NCI-H187 (cell line): ENCODE data around the gene FIGNL2.

Source experiments
- DNase-seq, 2 experiments: peaks; one replicate each; lab custom pipeline; 2025; lab: John Stamatoyannopoulos, UW

FIGNL2 gene

DNA sequence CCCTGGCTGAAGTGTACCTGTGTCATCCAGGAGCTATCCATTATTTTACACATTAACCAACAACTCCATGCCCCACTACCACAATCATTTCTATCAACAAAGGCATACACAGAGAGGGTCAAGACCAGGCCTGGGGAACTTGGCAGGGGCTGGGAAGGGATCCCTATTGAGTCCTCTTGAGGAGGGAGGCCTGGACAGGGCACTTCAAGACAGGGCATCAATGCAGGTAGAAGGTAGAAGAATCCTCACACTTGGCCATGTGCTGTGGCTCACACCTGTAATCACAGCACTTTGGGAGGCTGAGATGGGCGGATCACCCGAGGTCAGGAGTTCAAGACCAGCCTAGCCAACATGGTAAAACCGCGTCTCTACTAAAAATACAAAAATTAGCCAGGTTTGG is 26.0 kb upstream of the FIGNL2 start:
- no peak for DNase-seq

DNA sequence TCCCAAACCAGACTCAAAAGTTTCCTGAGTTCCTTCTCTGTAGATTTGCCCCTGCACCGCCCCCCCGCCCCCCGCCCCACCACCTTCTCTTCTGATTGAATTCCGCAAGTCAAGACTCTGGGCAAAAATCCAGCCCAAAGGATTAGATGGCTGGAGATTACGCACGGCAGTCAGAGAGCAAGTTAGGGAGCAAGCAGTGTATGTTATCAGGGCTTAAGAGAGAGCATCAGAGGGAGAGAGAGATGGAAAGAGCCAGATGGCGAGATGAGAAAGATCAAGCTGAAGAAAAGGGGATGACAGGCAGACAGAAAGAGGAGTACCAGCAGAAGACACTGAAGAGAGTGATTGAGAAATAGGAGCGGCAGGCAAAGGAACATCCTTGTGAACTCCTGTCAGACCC is 25.5 kb upstream of the FIGNL2 start:
- no peak for DNase-seq

DNA sequence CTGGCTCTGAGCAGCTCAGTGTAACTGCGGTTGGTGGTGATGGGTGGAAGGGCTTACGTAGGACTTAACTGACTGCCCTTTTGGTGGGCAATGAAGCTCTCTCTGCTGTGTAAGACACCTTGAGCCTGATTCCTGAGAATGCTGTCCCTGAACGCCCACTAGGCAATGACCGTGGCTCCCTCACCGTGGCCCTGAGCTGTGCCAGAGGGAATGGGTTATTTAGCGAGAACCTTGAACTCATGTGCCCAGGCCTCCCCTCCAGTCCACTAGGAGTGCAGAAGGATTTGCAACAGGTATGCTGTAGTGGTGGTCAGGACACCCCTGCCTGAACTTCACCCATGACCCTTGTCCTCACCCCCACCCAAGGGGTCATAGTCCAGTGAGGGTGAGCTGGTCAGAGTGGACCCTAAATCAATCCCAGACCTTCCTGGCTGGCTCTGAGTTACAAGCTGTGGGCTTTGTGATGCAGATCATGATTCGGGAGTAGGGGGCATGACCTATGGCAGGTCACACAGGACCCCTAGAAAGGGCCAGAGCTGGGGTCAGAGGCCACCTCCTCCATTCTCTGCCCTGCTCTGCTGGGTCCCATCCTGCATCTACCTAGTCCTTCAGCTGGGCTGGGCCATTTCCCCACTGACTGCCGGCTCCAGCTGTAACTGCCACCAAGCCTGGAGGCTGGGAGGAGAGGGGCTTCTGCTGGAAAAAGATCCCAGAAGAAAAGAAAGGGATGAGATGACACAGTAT is 24.9 kb upstream of the FIGNL2 start:
- no peak for DNase-seq

DNA sequence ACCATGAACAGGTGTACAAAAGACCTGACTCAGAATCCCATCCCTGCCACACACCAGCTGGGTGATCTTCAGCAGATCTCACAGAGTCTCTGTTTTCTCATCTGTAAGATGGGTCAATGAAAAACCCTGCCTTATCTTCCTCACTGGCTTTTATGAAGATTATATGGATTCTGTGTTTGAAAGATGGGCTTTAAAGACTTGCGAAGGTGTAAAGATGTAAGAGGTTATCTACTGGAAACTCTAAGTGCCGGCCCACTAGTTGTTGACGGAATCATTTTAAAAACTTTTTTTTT is 24.1 kb upstream of the FIGNL2 start:
- DNase-seq: no peak

GRCh38 chr12:51871918-51872688 is 23.6 kb upstream of the FIGNL2 start:
- DNase-seq: no peak

DNA sequence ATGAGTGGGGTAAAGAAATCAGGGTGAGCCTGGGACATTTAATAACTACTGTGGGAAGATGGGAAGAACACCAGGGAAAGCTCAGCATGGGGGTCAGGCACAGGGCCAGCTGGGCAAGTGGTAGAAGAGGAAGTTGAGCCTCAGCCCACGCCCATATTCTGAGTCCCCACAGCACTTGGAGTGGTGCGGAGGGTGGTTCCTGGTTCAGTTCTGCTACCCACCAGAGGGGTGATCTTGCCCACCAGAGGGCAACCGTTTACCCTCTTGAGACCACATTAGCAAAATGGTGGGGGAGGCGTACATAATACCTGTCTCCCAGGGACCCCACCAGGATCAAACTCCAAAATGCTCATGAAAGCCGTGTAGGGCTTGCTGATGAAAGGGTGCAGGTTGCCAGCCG is 22.6 kb upstream of the FIGNL2 start:
- no peak for DNase-seq

- DNase-seq: no peak
Observed at GRCh38 chr12:51870504-51870903, 22.0 kb upstream of the FIGNL2 start.

- DNase-seq: no peak
Observed at GRCh38 chr12:51869931-51870330, 21.4 kb upstream of the FIGNL2 start.

DNA sequence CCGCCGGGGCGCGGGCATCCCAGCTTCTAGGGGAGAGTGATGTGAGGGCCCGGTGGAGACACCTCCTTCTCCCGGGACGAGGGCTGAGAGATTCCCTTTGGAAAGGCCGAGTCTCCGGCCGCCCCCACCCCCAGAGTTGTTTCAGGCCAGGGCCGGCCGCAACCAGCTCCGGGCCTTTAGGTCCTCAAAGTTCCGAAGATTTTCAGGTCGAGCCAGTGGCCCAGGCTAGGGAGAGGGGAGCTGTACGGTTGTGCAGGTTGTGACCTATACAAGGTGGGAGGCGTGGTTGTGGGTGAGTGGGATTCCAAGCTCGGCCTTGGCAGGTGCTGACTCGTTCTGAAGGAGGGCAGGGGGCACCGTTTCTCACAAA is 21.0 kb upstream of the FIGNL2 start:
- DNase-seq: no peak

GRCh38 chr12:51868821-51869495 is 20.4 kb upstream of the FIGNL2 start:
- DNase-seq: no peak

DNA sequence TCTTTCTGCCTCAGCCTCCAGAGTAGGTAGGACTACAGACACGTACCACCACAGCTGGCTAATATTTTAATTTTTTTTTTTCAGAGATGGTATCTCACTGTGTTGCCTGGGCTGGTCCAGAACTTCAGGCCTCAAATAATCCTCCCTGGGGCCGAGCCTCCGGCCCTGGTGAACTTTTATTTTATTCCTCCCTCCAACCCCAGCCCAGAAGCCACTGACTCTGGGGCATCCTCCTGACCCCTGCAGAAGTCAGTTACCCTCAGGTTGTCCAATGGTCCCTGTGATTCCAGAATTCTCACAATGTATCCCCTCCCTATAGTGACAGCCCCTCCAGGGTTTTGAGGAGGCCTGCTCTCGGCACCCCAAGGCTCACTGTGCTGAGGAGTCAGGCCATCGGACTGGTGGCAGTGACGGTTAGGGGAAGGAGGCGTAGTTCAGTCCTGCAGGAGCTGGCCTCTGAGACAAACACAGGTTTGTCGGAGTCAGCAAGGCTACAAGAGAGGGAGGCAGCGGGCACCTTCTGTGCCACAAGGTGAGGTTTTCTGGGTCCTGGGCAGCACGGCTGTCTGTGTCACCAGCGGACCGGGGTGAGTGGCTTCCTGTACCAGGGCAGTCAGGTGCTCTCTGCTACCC is 19.4 kb upstream of the FIGNL2 start:
- no peak for DNase-seq

DNA sequence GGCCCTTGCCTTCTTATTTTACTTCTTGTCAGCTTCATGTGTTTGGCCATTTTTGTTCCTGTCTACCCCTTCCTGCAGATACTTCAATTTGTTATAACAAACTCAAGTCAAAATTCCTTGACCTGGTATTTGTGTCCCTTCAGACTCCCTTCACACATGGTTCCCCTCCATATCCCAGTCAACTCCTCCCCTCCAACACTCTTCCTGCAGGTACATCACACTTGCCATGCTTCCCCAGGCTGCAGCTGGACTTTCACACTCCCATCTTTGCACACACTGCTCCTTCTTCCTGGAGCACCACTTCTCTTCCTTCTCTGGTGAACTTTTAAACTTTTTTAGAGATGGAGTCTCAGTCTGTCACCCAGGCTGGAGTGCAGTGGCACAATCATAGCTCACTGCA is 18.9 kb upstream of the FIGNL2 start:
- DNase-seq: no peak

- no peak for DNase-seq
Observed at GRCh38 chr12:51866762-51867161, 18.2 kb upstream of the FIGNL2 start.

GRCh38 chr12:51866324-51866723 is 17.8 kb upstream of the FIGNL2 start:
- DNase-seq: no peak

DNA sequence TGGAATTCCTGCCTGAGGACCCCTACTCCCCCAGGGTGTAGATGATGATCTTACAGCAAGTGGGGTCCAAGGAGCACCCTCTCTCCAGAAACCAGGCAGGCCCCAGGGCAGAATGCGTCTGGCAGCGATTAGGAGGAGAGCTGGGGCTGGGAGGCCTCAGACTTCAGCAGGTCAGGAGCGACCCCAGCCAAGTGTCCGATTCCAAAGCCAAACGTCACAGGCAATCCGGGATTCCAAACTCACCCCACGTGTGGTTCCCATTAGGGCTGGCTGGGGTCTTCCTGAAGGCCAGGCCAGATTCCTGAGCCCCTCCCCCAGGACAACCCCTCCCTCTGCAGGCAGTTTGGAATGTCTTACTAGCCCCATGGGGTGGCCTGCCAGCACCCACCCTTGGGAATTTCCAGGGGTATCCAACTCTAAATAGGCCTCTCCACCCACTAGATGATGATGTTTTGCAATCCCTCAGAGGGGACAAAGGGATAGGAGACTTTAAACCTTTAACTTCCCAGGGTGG is 17.3 kb upstream of the FIGNL2 start:
- DNase-seq: no peak

- DNase-seq: no peak
Observed at GRCh38 chr12:51864833-51865670, 16.5 kb upstream of the FIGNL2 start.

DNA sequence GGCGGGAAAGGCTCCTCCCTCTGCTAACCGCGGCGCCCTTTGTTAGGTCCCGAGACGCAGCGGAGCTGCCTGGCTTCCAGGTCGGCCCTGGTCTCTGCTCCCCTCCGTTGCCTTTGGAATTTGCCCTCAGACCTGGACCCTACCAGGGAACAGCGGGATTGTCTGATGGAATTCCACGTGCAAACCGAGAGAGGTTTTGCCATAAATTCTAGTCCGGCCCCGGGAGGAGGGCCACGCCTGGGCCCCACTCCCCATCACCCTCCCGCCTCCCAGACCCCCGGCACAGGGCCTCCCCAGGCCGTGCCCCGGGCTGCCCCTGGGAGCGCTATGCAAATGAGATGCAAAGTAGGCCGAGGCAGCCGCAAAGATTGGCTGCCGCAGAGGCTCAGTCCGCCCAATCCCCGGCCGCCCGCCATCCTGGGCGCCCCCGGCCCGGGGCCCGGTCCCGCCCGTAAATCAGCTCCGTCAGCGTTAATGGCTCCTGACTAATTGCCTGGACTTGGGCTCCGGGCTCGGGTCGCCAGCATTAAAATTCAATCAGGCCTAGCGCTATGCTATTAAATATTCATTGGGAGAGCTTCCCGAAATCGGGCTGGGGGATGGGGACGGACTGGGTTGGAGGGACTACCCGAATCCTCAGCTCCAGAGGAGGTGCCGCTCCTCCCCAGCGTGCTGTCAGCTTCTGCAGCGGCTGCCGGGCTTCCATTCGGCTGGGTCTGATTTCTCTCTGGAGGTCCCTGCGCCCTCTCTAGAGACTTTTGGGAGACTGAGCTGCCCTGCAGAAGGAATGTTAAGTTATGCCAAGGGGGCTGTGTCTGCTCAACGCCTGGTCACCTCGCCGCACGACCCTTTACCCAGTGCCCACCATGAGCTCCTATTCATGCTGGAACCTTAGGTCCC is 15.7 kb upstream of the FIGNL2 start:
- no peak for DNase-seq

DNA sequence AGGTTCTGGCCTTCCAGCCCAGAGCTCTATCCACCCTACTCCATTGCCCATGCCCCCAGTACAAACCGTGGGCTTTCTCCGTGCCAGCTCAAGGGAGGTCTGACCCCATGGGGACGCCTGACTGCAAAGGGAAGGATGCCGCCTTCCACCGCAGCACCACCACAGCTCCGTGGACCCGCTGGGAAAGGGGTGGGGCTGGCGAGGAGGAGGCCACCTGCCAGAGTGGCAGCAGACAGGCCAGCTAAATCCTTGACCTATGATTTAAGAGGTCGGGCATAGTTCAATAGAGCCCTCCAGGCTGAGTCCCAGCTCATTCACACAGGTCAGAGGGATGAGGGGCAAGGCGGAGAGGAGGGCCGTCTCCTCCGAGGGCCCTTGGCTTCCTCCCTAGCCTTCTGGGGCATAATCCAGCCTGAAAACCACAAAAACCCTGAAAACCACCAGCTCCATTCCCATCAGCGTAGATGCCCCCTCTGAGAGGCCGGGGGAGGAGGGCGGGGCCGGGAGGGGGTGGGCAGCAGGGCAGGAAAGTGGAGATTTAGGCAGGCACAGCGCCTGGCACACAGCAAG is 14.9 kb upstream of the FIGNL2 start:
- no peak for DNase-seq

DNA sequence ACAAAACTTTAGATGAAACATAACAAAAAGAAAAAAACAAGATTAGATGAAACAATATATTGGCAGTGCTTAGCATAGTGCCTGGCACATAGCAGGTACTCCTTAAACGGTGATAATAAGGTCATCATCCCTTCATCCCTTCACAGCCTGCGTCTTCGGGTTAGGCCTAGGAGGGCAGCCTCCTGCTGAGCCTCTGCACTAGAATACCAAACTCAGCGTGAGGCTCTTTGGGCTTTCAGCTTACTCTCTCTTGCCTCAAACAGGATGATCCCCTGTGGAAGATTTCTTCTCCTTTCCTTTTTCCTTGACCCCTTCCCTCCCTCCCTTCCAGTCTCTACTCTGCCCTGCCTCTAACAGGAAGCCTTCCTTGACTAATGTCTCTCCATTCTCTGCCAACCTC is 14.4 kb upstream of the FIGNL2 start:
- no peak for DNase-seq

- no peak for DNase-seq
Observed at GRCh38 chr12:51860986-51861385, 12.5 kb upstream of the FIGNL2 start.
